ENCODE measurements around the gene HOXC6. TPM values are rescaled to one million over a fixed set of nuclear protein-coding genes. Genes with fewer than 3 reads are reported as not detected.

HOXC6 gene
- total and polyA plus RNA-seq, 2 of the 13 experiments (the other 11 are each of a cell fraction or from before 2014, with no cell fraction given) = not detected

GRCh38 chr12:54028314-54029201 lies at the start of gene HOXC6 (continued):
- no peak for TF ChIP-seq KIAA2018 (CRISPR knock-in tag; IDR thresholded peaks at IDR 0.05; ENCODE audit: borderline replicate concordance)
- no peak for TF ChIP-seq BRD4 (CRISPR knock-in tag; IDR thresholded peaks at IDR 0.05)
- TF ChIP-seq KLF9 (CRISPR knock-in tag; IDR thresholded peaks at IDR 0.05; ENCODE audit: low read depth) = no peak
- TF ChIP-seq ZBTB44 (CRISPR knock-in tag; IDR thresholded peaks at IDR 0.05) = no peak
- TF ChIP-seq ZNF574 (CRISPR knock-in tag; IDR thresholded peaks at IDR 0.05) = no peak
- no peak for TF ChIP-seq ZNF614 (CRISPR knock-in tag; IDR thresholded peaks at IDR 0.05; ENCODE audit: borderline replicate concordance)
- no peak for TF ChIP-seq TRIM22 (IDR thresholded peaks at IDR 0.05)

Measured in HepG2 (cell line).